ENCODE results near the gene JPT2.

GRCh38 chr16:1745181-1745899 is 67.3 kb downstream of the JPT2 start:
- TF ChIP-seq CTCF (IDR thresholded peaks at IDR 0.05) (no peak), POLR2A (IDR thresholded peaks at IDR 0.05) (no peak)
